H9 (cell line): ENCODE data around the gene SHC4. TPM values are rescaled to one million over a fixed set of nuclear protein-coding genes. Genes with fewer than 3 reads are reported as not detected.

Experiments
- DNase-seq: peaks from one replicate; pipeline ENCODE4 v3.0.0-alpha.2; 2017
- H2AFZ ChIP-seq: one replicate; pipeline ENCODE4 v1.6.1; 2013; ENCODE audit warnings: mild to moderate bottlenecking, low read length, control low read depth, moderate library complexity
- H2AK5ac ChIP-seq: 2 replicates; pipeline ENCODE4 v1.6.1; 2013; ENCODE audit warnings: low read length, control low read depth, mixed read lengths; ENCODE audit not compliant: insufficient read length
- H2BK120ac ChIP-seq: one replicate; pipeline ENCODE4 v1.6.1; 2013; ENCODE audit warnings: low read depth, mild to moderate bottlenecking, low read length, control low read depth, inconsistent platforms; ENCODE audit not compliant: poor library complexity, severe bottlenecking
- H2BK12ac ChIP-seq: 2 replicates; pipeline ENCODE4 v1.6.1; 2013; ENCODE audit warnings: low read length, control low read depth, mixed read lengths, low read depth; ENCODE audit not compliant: insufficient read length
- H2BK15ac ChIP-seq: 2 replicates; pipeline ENCODE4 v1.6.1; 2013; ENCODE audit warnings: low read depth, low read length, control low read depth
- H2BK20ac ChIP-seq: one replicate; pipeline ENCODE4 v1.6.1; 2013; ENCODE audit warnings: low read depth, mild to moderate bottlenecking, low read length, control low read depth, inconsistent platforms; ENCODE audit not compliant: poor library complexity, severe bottlenecking
- H2BK5ac ChIP-seq: 2 replicates; pipeline ENCODE4 v1.6.1; 2013; ENCODE audit warnings: low read length, control low read depth, mixed read lengths; ENCODE audit not compliant: insufficient read length
- H3K14ac ChIP-seq: 2 replicates; pipeline ENCODE4 v1.6.1; 2013; ENCODE audit warnings: low read length, control low read depth; ENCODE audit not compliant: insufficient read depth
- H3K18ac ChIP-seq: 2 replicates; pipeline ENCODE4 v1.6.1; 2013; ENCODE audit warnings: low read depth, mild to moderate bottlenecking, mixed read lengths, low read length, control low read depth; ENCODE audit not compliant: insufficient read length
- H3K23ac ChIP-seq: 2 replicates; pipeline ENCODE4 v1.6.1; 2013; ENCODE audit warnings: low read length, control low read depth, mixed read lengths, low read depth; ENCODE audit not compliant: insufficient read length
- H3K23me2 ChIP-seq: 2 replicates; pipeline ENCODE4 v1.6.1; 2013; ENCODE audit warnings: low read depth, mild to moderate bottlenecking, mixed read lengths, low read length, control low read depth; ENCODE audit not compliant: insufficient read length, poor library complexity, severe bottlenecking
- H3K27ac ChIP-seq: 2 replicates; pipeline ENCODE4 v1.5.1; 2013; ENCODE audit warnings: low read length, control low read depth, mixed read lengths, low read depth; ENCODE audit not compliant: insufficient read length
- H3K27me3 ChIP-seq: 2 replicates; pipeline ENCODE4 v1.6.1; 2013; ENCODE audit warnings: low read length, control low read depth, inconsistent platforms; ENCODE audit not compliant: insufficient read depth
- H3K4ac ChIP-seq: 2 replicates; pipeline ENCODE4 v1.6.1; 2013; ENCODE audit warnings: low read depth, mild to moderate bottlenecking, control low read depth, inconsistent platforms, low read length, moderate library complexity
- H3K4me1 ChIP-seq: 2 replicates; pipeline ENCODE4 v1.6.1; 2013; ENCODE audit warnings: low read length, control low read depth, inconsistent platforms; ENCODE audit not compliant: insufficient read depth
- H3K4me2 ChIP-seq: 2 replicates; pipeline ENCODE4 v1.6.1; 2013; ENCODE audit warnings: low read length, control low read depth, mixed read lengths; ENCODE audit not compliant: insufficient read length, insufficient read depth
- H3K56ac ChIP-seq: 2 replicates; pipeline ENCODE4 v1.6.1; 2013; ENCODE audit warnings: low read depth, mild to moderate bottlenecking, mixed read lengths, low read length, control low read depth; ENCODE audit not compliant: insufficient read length
- H3K79me1 ChIP-seq: 2 replicates; pipeline ENCODE4 v1.6.1; 2013; ENCODE audit warnings: low read depth, mild to moderate bottlenecking, moderate library complexity, low read length, control low read depth, inconsistent platforms; ENCODE audit not compliant: insufficient read depth, poor library complexity, severe bottlenecking
- H3K79me2 ChIP-seq: 2 replicates; pipeline ENCODE4 v1.6.1; 2013; ENCODE audit warnings: low read length, control low read depth, inconsistent platforms; ENCODE audit not compliant: insufficient read depth
- H3K9ac ChIP-seq: 2 replicates; pipeline ENCODE4 v1.6.1; 2013; ENCODE audit warnings: low read length, control low read depth, mixed read lengths; ENCODE audit not compliant: insufficient read length; ENCODE audit errors: extremely low read depth
- H3K9me3 ChIP-seq: one replicate; pipeline ENCODE4 v1.6.1; 2013; ENCODE audit warnings: low read depth, low read length, inconsistent platforms; ENCODE audit not compliant: control insufficient read depth
- H3T11ph ChIP-seq: one replicate; pipeline ENCODE4 v1.6.1; 2013; ENCODE audit warnings: mild to moderate bottlenecking, low read length, control low read depth, inconsistent platforms
- H4K20me1 ChIP-seq: one replicate; pipeline ENCODE4 v1.6.1; 2013; ENCODE audit not compliant: control insufficient read depth, insufficient read length, insufficient read depth
- H4K5ac ChIP-seq: 2 replicates; pipeline ENCODE4 v1.6.1; 2013; ENCODE audit warnings: low read depth, mild to moderate bottlenecking, mixed read lengths, low read length, control low read depth; ENCODE audit not compliant: insufficient read length
- H4K8ac ChIP-seq: replicated peaks from 2 replicates; pipeline ENCODE4 v1.6.1; 2013; ENCODE audit warnings: low read length, control low read depth, mixed read lengths, low read depth; ENCODE audit not compliant: insufficient read length
- H4K91ac ChIP-seq: 2 replicates; pipeline ENCODE4 v1.6.1; 2013; ENCODE audit warnings: low read depth, mild to moderate bottlenecking, moderate library complexity, mixed read lengths, low read length, control low read depth; ENCODE audit not compliant: insufficient read length
- H3K27ac Mint-ChIP-seq, 3 experiments: 2 replicates in 2 of 3; 3 replicates in 1 of 3; pipeline ENCODE4 v1.8.0; 2020 to 2021; ENCODE audit warnings: mixed read lengths in 3 of 3, mild to moderate bottlenecking in 1 of 3, moderate library complexity in 1 of 3
- H3K27me3 Mint-ChIP-seq: 2 replicates; pipeline ENCODE4 v1.8.0; 2021; ENCODE audit warnings: low read depth, mild to moderate bottlenecking, moderate library complexity, mixed read lengths
- H3K36me3 Mint-ChIP-seq, 3 experiments: 2 replicates in 2 of 3; 3 replicates in 1 of 3; pipeline ENCODE4 v1.8.0; 2020 to 2021; ENCODE audit warnings: low read depth in 3 of 3, mixed read lengths in 3 of 3; ENCODE audit not compliant: insufficient read depth in 1 of 3
- H3K4me1 Mint-ChIP-seq, 2 experiments: 2 replicates each; pipeline ENCODE4 v1.8.0; 2020; ENCODE audit warnings: mixed read lengths in 2 of 2
- H3K4me3 Mint-ChIP-seq, 2 experiments: 2 replicates in 1 of 2; 3 replicates in 1 of 2; pipeline ENCODE4 v1.8.0; 2020 to 2021; ENCODE audit warnings: mild to moderate bottlenecking in 2 of 2, mixed read lengths in 2 of 2, moderate library complexity in 1 of 2
- H3K9me3 Mint-ChIP-seq, 2 experiments: 2 replicates in 1 of 2; 3 replicates in 1 of 2; pipeline ENCODE4 v1.8.0; 2020; ENCODE audit warnings: mild to moderate bottlenecking in 2 of 2, mixed read lengths in 2 of 2, moderate library complexity in 1 of 2
- WGBS: extraction: QIAGEN DNeasy Blood & Tissue Kit; methylation state at CpG from one replicate; pipeline ENCODE4 v1.1.7; 2013; ENCODE audit warnings: missing lambda C conversion rate, low lambda C conversion rate, mixed read lengths; ENCODE audit not compliant: insufficient read length; ENCODE audit errors: extremely low coverage; 5-methylcytosine and 5-hydroxymethylcytosine counted together
- total RNA-seq: library from RNA; stranded (reverse); gene quantifications from 2 replicates; pipeline ENCODE4 v1.2.1, GENCODE V29; 2021
- TF ChIP-seq, protein P1 (sequence below): fragments of 200-600 bp; sonication (generic); conservative IDR thresholded peaks from 3 replicates; pipeline ENCODE4 v1.8.0; 2021; ENCODE audit warnings: antibody characterized with exemption, mild to moderate bottlenecking

SHC4 gene
- total RNA-seq, 1 experiment from 2014 or later: 0.26 TPM

DNA sequence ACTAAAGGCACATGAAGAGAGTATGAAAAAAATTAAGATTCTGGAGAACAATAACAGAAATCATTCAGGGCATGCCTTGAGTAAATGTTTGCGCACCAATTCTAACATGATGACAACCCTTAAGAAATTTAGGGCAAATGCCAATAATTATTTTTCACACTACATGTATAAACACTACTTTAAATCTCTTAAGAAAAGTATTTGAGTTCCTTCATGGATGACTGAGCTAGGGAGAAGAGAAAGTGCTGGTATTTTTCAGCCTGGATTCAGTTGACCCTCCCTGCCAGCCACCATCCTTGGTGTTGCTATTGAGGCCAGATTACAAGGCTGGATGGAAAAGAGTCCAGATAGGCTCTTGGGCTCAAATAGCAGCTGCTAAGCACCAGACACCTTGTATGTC, 93.8 kb downstream of the SHC4 start:
- H4K5ac ChIP-seq: no peak overlapping the region
- no peaks in the 10 kb centered on the region for H3K79me1 ChIP-seq
- no peaks in the 10 kb centered on the region; the same call in 1 of the 2 replicates for H3K4me1 ChIP-seq
- H2AFZ ChIP-seq: no peak overlapping the region
- no peak overlapping the region for H2BK15ac ChIP-seq
- H3K36me3 Mint-ChIP-seq: no peaks in the 10 kb centered on the region
- H3K4ac ChIP-seq: no peak overlapping the region
- H3K23ac ChIP-seq: no peak overlapping the region
- H4K91ac ChIP-seq: no peak overlapping the region
- H2BK120ac ChIP-seq: no peak overlapping the region
- H3K9me3 ChIP-seq: no peaks in the 10 kb centered on the region
- H4K8ac ChIP-seq: no peak overlapping the region
- H3K27ac ChIP-seq: no peak overlapping the region
- TF ChIP-seq, protein P1, sequence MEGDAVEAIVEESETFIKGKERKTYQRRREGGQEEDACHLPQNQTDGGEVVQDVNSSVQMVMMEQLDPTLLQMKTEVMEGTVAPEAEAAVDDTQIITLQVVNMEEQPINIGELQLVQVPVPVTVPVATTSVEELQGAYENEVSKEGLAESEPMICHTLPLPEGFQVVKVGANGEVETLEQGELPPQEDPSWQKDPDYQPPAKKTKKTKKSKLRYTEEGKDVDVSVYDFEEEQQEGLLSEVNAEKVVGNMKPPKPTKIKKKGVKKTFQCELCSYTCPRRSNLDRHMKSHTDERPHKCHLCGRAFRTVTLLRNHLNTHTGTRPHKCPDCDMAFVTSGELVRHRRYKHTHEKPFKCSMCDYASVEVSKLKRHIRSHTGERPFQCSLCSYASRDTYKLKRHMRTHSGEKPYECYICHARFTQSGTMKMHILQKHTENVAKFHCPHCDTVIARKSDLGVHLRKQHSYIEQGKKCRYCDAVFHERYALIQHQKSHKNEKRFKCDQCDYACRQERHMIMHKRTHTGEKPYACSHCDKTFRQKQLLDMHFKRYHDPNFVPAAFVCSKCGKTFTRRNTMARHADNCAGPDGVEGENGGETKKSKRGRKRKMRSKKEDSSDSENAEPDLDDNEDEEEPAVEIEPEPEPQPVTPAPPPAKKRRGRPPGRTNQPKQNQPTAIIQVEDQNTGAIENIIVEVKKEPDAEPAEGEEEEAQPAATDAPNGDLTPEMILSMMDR: no peak
- H3K27me3 ChIP-seq: no peaks in the 10 kb centered on the region
- no peak overlapping the region for H3K14ac ChIP-seq
- WGBS: no CpG with 5 or more reads among the region's 1 CpG
- no peak overlapping the region for H3K56ac ChIP-seq
- H3K79me2 ChIP-seq: no peaks in the 10 kb centered on the region
- peaks cover 9 to 12% of the 10 kb centered on the region in 2 experiments for H3K4me1 Mint-ChIP-seq
- H2AK5ac ChIP-seq: no peak overlapping the region
- H3K18ac ChIP-seq: no peak overlapping the region
- no peak overlapping the region for H3K4me3 Mint-ChIP-seq
- DNase-seq: no peak
- no peak overlapping the region for H3T11ph ChIP-seq
- no peaks in the 10 kb centered on the region for H3K9me3 Mint-ChIP-seq
- peaks cover 2% of the 10 kb centered on the region; the same call in 1 of the 2 replicates for H3K27me3 Mint-ChIP-seq
- no peak overlapping the region for H2BK20ac ChIP-seq
- no peak overlapping the region for H3K9ac ChIP-seq
- no peaks in the 10 kb centered on the region for H4K20me1 ChIP-seq
- no peak overlapping the region for H3K27ac Mint-ChIP-seq
- no peak overlapping the region for H2BK5ac ChIP-seq
- H3K23me2 ChIP-seq: no peaks in the 10 kb centered on the region
- H2BK12ac ChIP-seq: no peak overlapping the region
- H3K4me2 ChIP-seq: no peak overlapping the region
